ENCODE results near the gene CEP164.
A peak's percentile ranks its signal among the peaks of the same experiment; 100 is the strongest.
"Not testable (repeated sequence)": the region's sequence is repeated elsewhere in the genome, so short reads cannot be mapped to it uniquely, and the experiment has no call there.

The CEP164 gene

GRCh38 chr11:117443266-117444186 lies 115.9 kb downstream of the CEP164 start:
- DNase-seq, result peak; percentile 12 to 48

GRCh38 chr11:117444256-117444655 lies 116.6 kb downstream of the CEP164 start:
- no peak for DNase-seq

- DNase-seq, result no peak
Measured at GRCh38 chr11:117444711-117445658, 117.3 kb downstream of the CEP164 start.

GRCh38 chr11:117449111-117449693 lies 121.5 kb downstream of the CEP164 start:
- no peak for DNase-seq

GRCh38 chr11:117453886-117454563 lies 126.4 kb downstream of the CEP164 start:
- no peak for DNase-seq

GRCh38 chr11:117454564-117454917 lies 126.9 kb downstream of the CEP164 start:
- DNase-seq, result no peak

- no peak for DNase-seq
Measured at GRCh38 chr11:117456027-117456720, 128.5 kb downstream of the CEP164 start.

- not testable (repeated sequence) for DNase-seq
Measured at GRCh38 chr11:117456721-117457029, 129.0 kb downstream of the CEP164 start.

GRCh38 chr11:117457031-117457785 lies 129.6 kb downstream of the CEP164 start:
- no peak for DNase-seq

GRCh38 chr11:117457835-117458234 lies 130.2 kb downstream of the CEP164 start:
- DNase-seq, result no peak

GRCh38 chr11:117458275-117459122 lies 130.8 kb downstream of the CEP164 start:
- peak in 1 of 2 donors; percentile 6 for DNase-seq

GRCh38 chr11:117459123-117459978 lies 131.7 kb downstream of the CEP164 start:
- no peak for DNase-seq

GRCh38 chr11:117459979-117460300 lies 132.3 kb downstream of the CEP164 start:
- DNase-seq, result no peak

- DNase-seq, result no peak
Measured at GRCh38 chr11:117461396-117462182, 133.9 kb downstream of the CEP164 start.

GRCh38 chr11:117462183-117462863 lies 134.7 kb downstream of the CEP164 start:
- no peak for DNase-seq

- DNase-seq, result no peak
Measured at GRCh38 chr11:117462864-117463247, 135.2 kb downstream of the CEP164 start.
